Common myeloid progenitor, CD34-positive (primary cell): Measurements from ENCODE around the gene RALGAPA2.

ENCODE experiments used
- CTCF ChIA-PET: fragments of 350-600 bp; sonication (Branson Sonifier 250); formaldehyde crosslinking; loops from one replicate; lab custom pipeline; 2021; ENCODE audit warnings: antibody characterized with exemption; lab: Charles Lee
- POLR2A ChIA-PET: fragments of 350-600 bp; sonication (Branson Sonifier 250); formaldehyde crosslinking; loops from one replicate; lab custom pipeline; 2021; ENCODE audit warnings: antibody characterized with exemption; lab: Charles Lee
- DNase-seq, 3 donors: peaks; one replicate each; pipeline versions ENCODE4 v3.0.0 to v3.0.0-alpha.2; 2013
- H3K27ac ChIP-seq, 2 experiments: 1 replicate in 1 of 2; 2 replicates in 1 of 2; pipeline ENCODE4 v1.7.0; 2013; ENCODE audit warnings: inconsistent platforms in 2 of 2, low read length in 2 of 2, mild to moderate bottlenecking in 2 of 2, low read depth in 1 of 2, moderate library complexity in 1 of 2; ENCODE audit not compliant: severe bottlenecking in 2 of 2, insufficient read depth in 1 of 2, poor library complexity in 1 of 2
- H3K27me3 ChIP-seq, 5 experiments: replicated peaks in 2 of 5; 1 replicate in 3 of 5; 2 replicates in 2 of 5; pipeline versions ENCODE4 v1.6.1 to v1.7.0; 2013; ENCODE audit warnings: low read length in 4 of 5, mild to moderate bottlenecking in 2 of 5, moderate library complexity in 2 of 5, inconsistent platforms in 1 of 5; ENCODE audit not compliant: insufficient read depth in 5 of 5, control insufficient read depth in 4 of 5
- H3K36me3 ChIP-seq, 4 experiments: 1 replicate in 2 of 4; 2 replicates in 2 of 4; pipeline versions ENCODE4 v1.6.1 to v1.7.0; 2013; ENCODE audit warnings: low read length in 3 of 4, control low read depth in 1 of 4, mild to moderate bottlenecking in 1 of 4; ENCODE audit not compliant: control insufficient read depth in 4 of 4, insufficient read depth in 4 of 4
- H3K4me1 ChIP-seq, 4 experiments: 1 replicate in 3 of 4; 2 replicates in 1 of 4; pipeline versions ENCODE4 v1.6.1 to v1.7.1; 2013; ENCODE audit warnings: low read length in 3 of 4, mild to moderate bottlenecking in 3 of 4, control low read depth in 1 of 4, inconsistent platforms in 1 of 4, moderate library complexity in 1 of 4; ENCODE audit not compliant: control insufficient read depth in 4 of 4, insufficient read depth in 4 of 4; ENCODE audit errors: control extremely low read depth in 1 of 4
- H3K4me3 ChIP-seq, 7 experiments: 1 replicate in 4 of 7; 2 replicates in 3 of 7; pipeline versions ENCODE4 v1.5.1 to v1.7.0; 2013; ENCODE audit warnings: mild to moderate bottlenecking in 7 of 7, low read length in 6 of 7, moderate library complexity in 6 of 7, inconsistent platforms in 2 of 7, low read depth in 2 of 7, control low read depth in 1 of 7; ENCODE audit not compliant: insufficient read depth in 4 of 7, control insufficient read depth in 1 of 7; ENCODE audit errors: extremely low read depth in 1 of 7
- H3K9me3 ChIP-seq, 5 experiments: 1 replicate in 4 of 5; 2 replicates in 1 of 5; pipeline versions ENCODE4 v1.6.1 to v1.7.1; 2013; ENCODE audit warnings: low read length in 4 of 5, mild to moderate bottlenecking in 2 of 5, inconsistent platforms in 1 of 5, low read depth in 1 of 5, moderate library complexity in 1 of 5; ENCODE audit not compliant: control insufficient read depth in 4 of 5, insufficient read depth in 2 of 5; ENCODE audit errors: control extremely low read depth in 1 of 5
- WGBS: methylation state at CpG from one replicate; pipeline ENCODE4 v1.1.5; 2013; ENCODE audit not compliant: insufficient coverage; 5-methylcytosine and 5-hydroxymethylcytosine counted together

The RALGAPA2 gene

GRCh38 chr20:20410678-20411077 lies 301.8 kb downstream of the RALGAPA2 start:
- WGBS = 86% methylated on average over 3 of the region's 6 CpGs

DNA sequence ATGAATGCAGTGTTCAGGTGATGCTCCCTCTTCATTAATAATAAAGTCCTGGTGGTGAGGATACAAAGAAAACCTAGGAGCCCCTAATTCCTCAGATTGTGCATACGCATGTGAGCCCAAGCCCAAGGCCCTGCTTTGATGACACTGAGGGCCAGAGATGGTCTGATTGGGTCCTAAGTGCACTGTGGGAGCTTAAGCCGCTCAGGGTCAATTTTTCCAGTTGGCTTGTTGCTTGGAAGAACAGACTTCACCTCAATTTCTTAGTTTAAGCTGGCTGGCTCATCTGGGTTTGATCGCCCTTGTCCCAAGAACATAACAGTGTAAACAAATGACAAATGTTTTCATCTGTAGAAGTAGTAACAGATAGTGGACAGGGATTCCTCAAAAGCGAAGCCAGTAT lies 303.1 kb downstream of the RALGAPA2 start:
- Histone ChIP-seq H3K36me3 (peaks cover 1 to 32% (median 4%) of the 10 kb centered on the region in 4 experiments), H3K4me1 (no peaks in the 10 kb centered on the region), H3K4me3 (no peak overlapping the region), H3K9me3 (no peaks in the 10 kb centered on the region), H3K27ac (no peak overlapping the region), H3K27me3 (no peaks in the 10 kb centered on the region)
- POLR2A ChIA-PET = no interaction called here
- WGBS = 94% methylated on average over 3 of the region's 4 CpGs
- CTCF ChIA-PET = interaction anchor here (0.6 to 0.9 kb wide), 2 partner anchors 26 to 43 kb away, joined by 3 read pairs; no protein-coding TSS in a partner anchor
- no peak for DNase-seq

More at GRCh38 chr20:20410678-20411077, 301.8 kb downstream of the RALGAPA2 start:
- H3K27ac ChIP-seq = no peak overlapping the region
- H3K36me3 ChIP-seq = peaks cover 0 to 26% (median 4%) of the 10 kb centered on the region in 4 experiments
- CTCF ChIA-PET = interaction anchor here (2.0 to 2.3 kb wide), 2 partner anchors 9 to 23 kb away, joined by 4 to 6 read pairs; no protein-coding TSS in a partner anchor
- POLR2A ChIA-PET = no interaction called here
- no peak overlapping the region for H3K4me3 ChIP-seq
- no peaks in the 10 kb centered on the region for H3K27me3 ChIP-seq
- H3K4me1 ChIP-seq = no peaks in the 10 kb centered on the region
- DNase-seq = peak in 2 of 3 donors; percentile 7 to 8
- H3K9me3 ChIP-seq = no peaks in the 10 kb centered on the region

DNA sequence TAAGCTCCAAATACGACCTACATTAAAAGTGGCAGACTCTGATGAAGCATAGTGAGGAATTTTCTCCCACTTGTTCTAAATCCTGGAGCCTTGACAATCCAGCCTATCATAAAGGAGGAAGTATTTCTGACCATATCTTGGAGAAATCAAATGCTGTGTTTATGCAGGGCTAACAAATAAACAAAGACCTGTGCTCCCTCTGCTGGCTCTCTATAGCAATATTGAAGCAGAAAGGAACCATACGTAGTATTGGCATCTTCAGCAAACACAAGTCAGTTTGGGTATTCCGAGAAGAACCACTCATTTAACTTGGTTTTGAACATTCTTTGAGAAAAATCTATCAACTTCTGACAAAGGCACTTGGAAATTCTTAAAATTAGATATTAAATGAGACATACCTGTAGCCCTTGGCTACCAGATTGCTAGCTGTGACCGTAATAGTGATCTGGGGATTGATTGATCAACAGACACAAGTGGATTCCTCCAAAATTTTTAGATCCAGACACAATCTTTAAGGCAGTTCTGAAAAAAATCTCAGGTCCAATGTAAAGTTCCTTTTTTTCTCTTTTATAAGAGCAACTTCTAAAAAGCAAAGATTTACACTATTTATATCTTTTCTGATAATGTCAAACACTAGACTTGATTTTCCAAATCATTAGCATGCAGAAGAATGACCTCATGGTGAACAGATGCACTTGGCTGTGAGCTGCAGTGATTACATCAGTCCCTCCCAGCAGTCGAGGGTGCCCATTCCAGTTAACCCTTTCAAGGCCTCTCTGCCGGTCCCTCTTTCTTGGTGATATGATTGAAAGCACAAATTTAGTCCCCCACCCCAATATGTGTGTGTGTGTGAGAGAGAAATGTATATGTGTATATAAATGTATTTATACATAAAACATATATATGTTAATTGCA lies 304.3 kb downstream of the RALGAPA2 start:
- Histone ChIP-seq H3K36me3 (peaks cover 2 to 35% (median 9%) of the 10 kb centered on the region in 4 experiments), H3K9me3 (no peaks in the 10 kb centered on the region), H3K27ac (no peak overlapping the region), H3K27me3 (no peaks in the 10 kb centered on the region), H3K4me3 (no peak overlapping the region), H3K4me1 (no peaks in the 10 kb centered on the region)
- 94% methylated on average over 2 of the region's 6 CpGs for WGBS
- ChIA-PET POLR2A (interaction anchor here (0.6 kb wide), 1 partner anchor 145 kb away, joined by 3 read pairs; no protein-coding TSS in a partner anchor), CTCF (interaction anchor here (0.9 to 1.9 kb wide), 3 partner anchors 27 to 143 kb away, joined by 3 to 5 read pairs (median 3); no protein-coding TSS in a partner anchor)
- DNase-seq = peak; percentile 3 to 27 (median 19)

- Histone ChIP-seq H3K36me3 (peaks cover 5 to 44% (median 13%) of the 10 kb centered on the region in 4 experiments), H3K9me3 (no peaks in the 10 kb centered on the region), H3K27ac (no peak overlapping the region), H3K4me3 (no peak overlapping the region), H3K4me1 (no peaks in the 10 kb centered on the region), H3K27me3 (no peaks in the 10 kb centered on the region)
- CTCF ChIA-PET = interaction anchor here (0.8 kb wide), 1 partner anchor 13 kb away, joined by 3 read pairs; no protein-coding TSS in a partner anchor
- 100% methylated on average over 1 of the region's 2 CpGs for WGBS
- POLR2A ChIA-PET = no interaction called here
- no peak for DNase-seq
These were observed 306.1 kb downstream of the RALGAPA2 start for GRCh38 chr20:20406306-20406705.

- ChIA-PET POLR2A (no interaction called here), CTCF (no interaction called here)
- H3K4me3 ChIP-seq = no peak overlapping the region
- H3K9me3 ChIP-seq = no peaks in the 10 kb centered on the region
- H3K36me3 ChIP-seq = peaks cover 5 to 41% (median 13%) of the 10 kb centered on the region in 4 experiments
- WGBS = 99% methylated on average over 10 of the region's 10 CpGs
- H3K4me1 ChIP-seq = no peaks in the 10 kb centered on the region
- no peak for DNase-seq
- no peaks in the 10 kb centered on the region for H3K27me3 ChIP-seq
- no peak overlapping the region for H3K27ac ChIP-seq
These were observed 306.8 kb downstream of the RALGAPA2 start for GRCh38 chr20:20405623-20406022.

DNA sequence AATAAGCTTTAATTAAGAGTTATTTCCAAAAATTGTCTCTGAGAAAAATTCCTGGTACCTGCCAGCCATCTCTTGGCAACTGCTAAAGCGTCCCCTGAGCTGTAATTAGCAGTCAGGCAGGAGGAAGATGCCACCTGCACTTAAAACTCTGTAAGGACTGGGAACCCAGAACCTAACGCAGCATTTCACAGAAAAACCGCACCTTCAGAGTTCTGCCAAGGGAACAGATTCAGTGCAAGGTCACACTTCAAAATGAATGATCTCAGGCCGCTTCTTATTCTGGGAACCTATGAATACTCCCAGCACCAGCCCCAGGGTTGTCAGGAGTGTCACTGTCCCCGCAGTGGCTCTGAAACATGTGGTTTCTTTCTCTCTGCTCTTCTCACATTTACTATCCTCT lies 307.8 kb downstream of the RALGAPA2 start:
- WGBS = 98% methylated on average over 5 of the region's 5 CpGs

DNA sequence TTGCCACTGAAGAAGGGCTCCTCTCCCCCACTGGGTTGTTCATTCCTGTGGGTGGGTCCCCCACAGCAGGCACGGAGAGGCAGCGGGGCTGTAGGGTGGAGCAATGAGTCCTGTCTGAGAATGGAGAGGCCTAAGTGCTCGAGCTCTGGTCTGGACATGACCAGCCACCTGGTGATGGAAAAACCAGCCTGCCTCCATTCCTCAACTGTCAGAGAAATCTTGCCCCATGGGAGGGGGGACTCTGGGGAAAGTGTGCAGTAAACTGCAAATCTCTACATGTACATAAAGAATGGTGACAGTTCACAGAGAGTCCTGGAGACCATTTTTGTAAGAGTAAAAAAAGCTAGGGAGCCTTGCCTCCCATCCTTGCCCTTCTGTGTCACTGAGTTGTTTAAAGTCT lies 310.5 kb downstream of the RALGAPA2 start:
- H3K9me3 ChIP-seq = no peaks in the 10 kb centered on the region
- POLR2A ChIA-PET = no interaction called here
- DNase-seq = no peak
- peaks cover 5 to 51% (median 21%) of the 10 kb centered on the region in 4 experiments for H3K36me3 ChIP-seq
- WGBS = 100% methylated on average over 2 of the region's 3 CpGs
- H3K4me1 ChIP-seq = no peaks in the 10 kb centered on the region
- H3K27me3 ChIP-seq = no peaks in the 10 kb centered on the region
- CTCF ChIA-PET = interaction anchor here (1.9 kb wide), 1 partner anchor 9 kb away, joined by 6 read pairs; no protein-coding TSS in a partner anchor
- no peak overlapping the region for H3K27ac ChIP-seq
- H3K4me3 ChIP-seq = no peak overlapping the region

More for the DNA sequence above, 307.8 kb downstream of the RALGAPA2 start:
- Histone ChIP-seq H3K27me3 (no peaks in the 10 kb centered on the region), H3K4me3 (no peak overlapping the region), H3K9me3 (no peaks in the 10 kb centered on the region), H3K27ac (no peak overlapping the region), H3K36me3 (peaks cover 4 to 45% (median 16%) of the 10 kb centered on the region in 4 experiments), H3K4me1 (no peaks in the 10 kb centered on the region)
- CTCF ChIA-PET = no interaction called here
- POLR2A ChIA-PET = no interaction called here
- DNase-seq = no peak
